PFSK-1 (cell line): ENCODE measurements around the gene MAST4.

Experiments used
- FOXP2 ChIP-seq: optimal IDR thresholded peaks from 2 replicates; pipeline ENCODE3; 2011; ENCODE audit warnings: borderline replicate concordance, control low read depth, inconsistent platforms; ENCODE audit not compliant: insufficient read depth; ENCODE audit errors: extremely low read length, extremely low read depth
- POLR2AphosphoS5 ChIP-seq: IDR thresholded peaks from 2 replicates; pipeline ENCODE4 v1.6.1; 2012; ENCODE audit warnings: low read depth, mild to moderate bottlenecking, control low read depth, low read length, moderate library complexity
- REST ChIP-seq, 2 experiments: IDR thresholded peaks; 2 replicates each; pipeline versions ENCODE4 v1.6.1 to v1.8.0; 2011 to 2012; ENCODE audit warnings: low read depth in 2 of 2, low read length in 2 of 2, control low read depth in 1 of 2, inconsistent platforms in 1 of 2, mild to moderate bottlenecking in 1 of 2, moderate library complexity in 1 of 2; ENCODE audit not compliant: insufficient read depth in 1 of 2
- SIN3A ChIP-seq: IDR thresholded peaks from 2 replicates; pipeline ENCODE4 v1.6.1; 2012; ENCODE audit warnings: mild to moderate bottlenecking, low read length, moderate library complexity, borderline replicate concordance; ENCODE audit not compliant: insufficient read depth
- TAF1 ChIP-seq: IDR thresholded peaks from 2 replicates; pipeline ENCODE4 v1.6.1; 2012; ENCODE audit warnings: low read length, control low read depth, borderline replicate concordance; ENCODE audit not compliant: insufficient read depth

The MAST4 gene

GRCh38 chr5:66727630-66728029, 131.4 kb downstream of the MAST4 start:
- no peak for TF ChIP-seq TAF1
- no peak for TF ChIP-seq FOXP2
- no peak for TF ChIP-seq SIN3A
- TF ChIP-seq REST (IDR thresholded peaks at IDR 0.05; ENCODE audit: insufficient read depth in 1 of 2, low read depth in 2 of 2, low read length in 2 of 2) = no peak
- TF ChIP-seq POLR2AphosphoS5 = no peak

- TF ChIP-seq TAF1 (no peak), REST (IDR thresholded peaks at IDR 0.05; ENCODE audit: insufficient read depth in 1 of 2, low read depth in 2 of 2, low read length in 2 of 2) (no peak), FOXP2 (no peak), SIN3A (no peak)
These were observed 131.9 kb downstream of the MAST4 start for GRCh38 chr5:66728049-66728448.

GRCh38 chr5:66737096-66737495, 140.9 kb downstream of the MAST4 start:
- no peak for TF ChIP-seq SIN3A
- TF ChIP-seq REST (IDR thresholded peaks at IDR 0.05; ENCODE audit: insufficient read depth in 1 of 2, low read depth in 2 of 2, low read length in 2 of 2) = no peak
- TF ChIP-seq FOXP2 = no peak
- TF ChIP-seq POLR2AphosphoS5 = no peak

- TF ChIP-seq SIN3A = no peak
- no peak for TF ChIP-seq TAF1
- TF ChIP-seq POLR2AphosphoS5 = no peak
- TF ChIP-seq FOXP2 = no peak
- no peak for TF ChIP-seq REST (IDR thresholded peaks at IDR 0.05; ENCODE audit: insufficient read depth in 1 of 2, low read depth in 2 of 2, low read length in 2 of 2)
These were observed 141.9 kb downstream of the MAST4 start for GRCh38 chr5:66738136-66738535.

- TF ChIP-seq REST (IDR thresholded peaks at IDR 0.05; ENCODE audit: insufficient read depth in 1 of 2, low read depth in 2 of 2, low read length in 2 of 2) = no peak
- no peak for TF ChIP-seq TAF1
- no peak for TF ChIP-seq FOXP2
- TF ChIP-seq POLR2AphosphoS5 = no peak
- TF ChIP-seq SIN3A = no peak
These were observed 142.8 kb downstream of the MAST4 start for GRCh38 chr5:66739021-66739420.
